Jurkat, Clone E6-1 (cell line): ENCODE measurements around the gene COG7.
"Not testable (repeated sequence)": the region's sequence is repeated elsewhere in the genome, so short reads cannot be mapped to it uniquely, and the experiment has no call there.

Experiments
- DNase-seq: peaks from one replicate; pipeline ENCODE4 v3.0.0-alpha.2; 2011; ENCODE audit warnings: low read depth, low spot score
- H3K4me3 ChIP-seq: 2 replicates; pipeline ENCODE4 v1.5.1; 2011; ENCODE audit warnings: mild to moderate bottlenecking, low read length, control low read depth, moderate library complexity

The COG7 gene

GRCh38 chr16:23371368-23371767 lies 81.6 kb downstream of the COG7 start:
- DNase-seq, result no peak
- no peak overlapping the region for H3K4me3 ChIP-seq

DNA sequence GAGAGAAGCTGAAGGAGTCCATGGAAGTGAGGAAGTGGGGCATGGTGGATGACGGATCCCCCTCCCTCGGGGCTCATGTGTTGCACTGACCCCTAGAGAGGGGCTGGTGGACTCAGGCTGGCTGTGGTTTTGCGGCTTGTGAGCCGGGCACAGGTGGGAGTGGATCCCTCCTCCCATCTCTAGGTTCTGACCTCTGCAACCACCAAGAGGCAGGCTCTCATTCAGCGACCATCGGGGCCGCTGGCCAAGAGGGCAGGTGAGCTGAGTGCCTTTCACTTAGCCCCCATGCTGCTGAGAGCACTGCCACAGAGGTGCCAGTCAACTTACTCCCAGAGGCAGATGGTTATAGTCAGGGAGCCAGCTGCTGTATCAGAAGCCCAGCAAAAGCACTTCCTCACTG lies 83.6 kb downstream of the COG7 start:
- DNase-seq, result no peak
- no peak overlapping the region for H3K4me3 ChIP-seq

GRCh38 chr16:23368469-23368868 lies 84.5 kb downstream of the COG7 start:
- no peak for DNase-seq
- no peak overlapping the region for H3K4me3 ChIP-seq

GRCh38 chr16:23367988-23368387 lies 85.0 kb downstream of the COG7 start:
- H3K4me3 ChIP-seq, result no peak overlapping the region
- DNase-seq, result no peak

- H3K4me3 ChIP-seq, result no peak overlapping the region
- DNase-seq, result no peak
These were observed 85.4 kb downstream of the COG7 start for GRCh38 chr16:23367564-23367963.

DNA sequence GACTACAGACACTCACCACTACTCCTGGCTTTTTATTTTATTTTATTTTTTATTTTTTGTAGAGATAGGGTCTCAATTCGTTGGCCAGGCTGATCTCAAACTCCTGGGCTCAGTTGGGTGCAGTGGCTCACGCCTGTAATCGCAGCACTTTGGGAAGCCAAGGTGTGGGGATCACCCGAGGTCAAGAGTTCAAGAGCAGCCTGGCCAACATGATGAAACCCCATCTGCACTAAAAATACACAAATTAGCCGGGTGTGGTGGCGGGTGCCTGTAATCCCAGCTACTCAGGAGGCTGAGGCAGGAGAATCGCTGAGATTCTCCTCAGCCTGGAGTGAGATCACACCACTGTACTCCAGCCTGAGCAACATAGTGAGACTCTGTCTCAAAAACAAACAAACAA lies 86.6 kb downstream of the COG7 start:
- not testable (repeated sequence) for DNase-seq, H3K4me3 ChIP-seq

DNA sequence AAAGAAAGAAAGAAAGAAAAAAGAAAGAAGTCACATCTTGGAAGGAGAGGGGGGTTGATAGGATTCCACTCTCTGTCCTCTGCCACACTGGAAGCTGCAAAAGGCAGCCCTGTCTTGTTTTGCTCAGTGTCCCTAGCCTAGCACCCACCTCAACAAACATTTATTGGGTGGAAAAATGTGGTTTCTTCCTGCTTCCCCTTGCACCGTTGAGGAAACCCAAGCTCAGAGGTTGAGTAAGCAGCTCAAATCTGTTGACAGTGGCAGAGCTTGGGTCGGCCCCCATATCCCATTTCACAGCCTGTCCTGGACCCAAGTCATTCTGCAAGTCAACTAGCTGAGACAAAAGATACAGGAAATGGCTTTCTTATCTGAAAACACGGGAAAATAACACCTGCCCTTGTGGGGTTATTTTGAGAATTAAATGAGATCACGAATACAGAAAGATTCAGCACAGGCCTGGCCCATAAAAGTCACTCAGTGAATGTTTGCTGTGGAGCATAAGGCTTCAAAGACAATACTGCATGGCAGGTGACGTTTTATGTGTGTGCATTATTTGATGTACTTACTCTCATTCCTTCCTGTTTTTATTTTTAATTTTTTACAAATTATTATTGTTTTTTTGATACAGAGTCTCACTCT lies 87.3 kb downstream of the COG7 start:
- no peak overlapping the region for H3K4me3 ChIP-seq
- peak; percentile 80 for DNase-seq

GRCh38 chr16:23362460-23363317 lies 90.3 kb downstream of the COG7 start:
- H3K4me3 ChIP-seq, result no peak overlapping the region
- no peak for DNase-seq

GRCh38 chr16:23359092-23359760 lies 93.8 kb downstream of the COG7 start:
- no peak overlapping the region for H3K4me3 ChIP-seq
- DNase-seq, result no peak

DNA sequence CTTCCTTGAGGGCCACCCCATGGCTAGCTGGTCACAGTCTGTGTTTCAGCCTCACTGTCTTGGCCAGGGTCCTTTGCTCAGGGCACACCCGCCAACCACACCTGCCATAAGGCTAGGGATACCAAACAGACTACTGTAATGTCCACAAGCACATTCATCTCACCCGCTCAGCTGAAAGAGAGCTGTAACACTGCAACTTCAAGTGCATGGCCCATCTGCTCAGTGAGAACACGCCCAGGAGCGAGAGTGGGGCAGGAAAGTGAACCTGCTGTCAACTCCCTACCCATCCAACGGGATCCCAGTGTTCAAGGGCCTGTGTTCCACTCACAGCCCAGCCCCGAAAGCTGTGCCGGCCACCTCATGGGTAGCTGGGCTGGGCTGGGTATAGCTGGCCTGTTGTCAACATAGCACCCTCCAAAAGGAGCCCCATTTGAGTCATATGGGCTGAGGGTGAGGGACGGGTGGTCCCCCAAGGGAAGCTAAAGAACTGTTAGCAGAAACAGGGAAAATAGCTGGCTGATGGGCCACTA lies 95.2 kb downstream of the COG7 start:
- no peak overlapping the region for H3K4me3 ChIP-seq
- DNase-seq, result no peak

DNA sequence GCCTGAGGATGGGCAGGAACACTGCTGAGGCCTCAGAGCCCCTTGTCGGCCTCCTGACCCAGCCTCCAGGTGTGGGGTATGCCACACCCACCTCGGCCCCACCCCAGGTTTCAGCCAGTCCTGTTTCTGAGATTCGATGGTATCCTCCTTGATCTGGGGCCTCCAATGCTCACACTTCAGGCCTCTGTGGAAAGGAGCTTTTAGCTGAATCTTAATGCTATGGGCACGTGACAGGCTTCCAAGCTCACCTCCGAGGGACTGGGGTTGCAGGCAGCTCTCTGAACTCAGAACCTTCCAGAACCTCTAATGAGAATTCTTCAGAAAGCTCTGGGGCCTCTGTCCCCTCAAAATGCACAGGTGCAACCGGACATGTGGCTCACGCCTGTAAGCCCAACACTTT lies 96.0 kb downstream of the COG7 start:
- no peak for DNase-seq
- no peak overlapping the region for H3K4me3 ChIP-seq

DNA sequence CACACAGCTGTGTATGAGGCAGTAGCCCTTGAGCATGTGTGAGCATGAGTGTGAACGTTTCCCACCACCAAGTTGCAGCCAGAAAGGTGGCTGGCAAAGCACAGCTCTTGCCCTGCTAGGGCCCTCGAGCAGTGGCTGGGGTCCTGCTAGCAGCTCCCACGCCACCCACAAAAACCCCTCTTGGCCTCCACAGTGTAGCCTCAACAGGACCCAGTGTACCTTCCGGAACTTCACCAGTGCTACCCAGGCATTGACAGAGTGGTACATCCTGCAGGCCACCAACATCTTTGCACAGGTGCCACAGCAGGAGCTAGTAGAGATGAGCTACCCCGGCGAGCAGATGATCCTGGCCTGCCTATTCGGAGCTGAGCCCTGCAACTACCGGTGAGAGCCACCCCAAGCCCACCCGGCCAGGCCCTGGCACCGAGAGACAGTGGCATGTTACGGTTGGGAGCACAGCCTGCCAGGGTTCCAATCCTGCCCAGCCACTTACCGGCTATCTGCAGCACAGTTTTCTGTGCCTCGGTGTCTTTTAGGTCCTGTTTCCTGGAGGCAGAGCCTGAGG lies 97.8 kb downstream of the COG7 start:
- no peak overlapping the region for H3K4me3 ChIP-seq
- no peak for DNase-seq

- no peak overlapping the region for H3K4me3 ChIP-seq
- DNase-seq, result no peak
These were observed 98.7 kb downstream of the COG7 start for GRCh38 chr16:23354246-23354645.

DNA sequence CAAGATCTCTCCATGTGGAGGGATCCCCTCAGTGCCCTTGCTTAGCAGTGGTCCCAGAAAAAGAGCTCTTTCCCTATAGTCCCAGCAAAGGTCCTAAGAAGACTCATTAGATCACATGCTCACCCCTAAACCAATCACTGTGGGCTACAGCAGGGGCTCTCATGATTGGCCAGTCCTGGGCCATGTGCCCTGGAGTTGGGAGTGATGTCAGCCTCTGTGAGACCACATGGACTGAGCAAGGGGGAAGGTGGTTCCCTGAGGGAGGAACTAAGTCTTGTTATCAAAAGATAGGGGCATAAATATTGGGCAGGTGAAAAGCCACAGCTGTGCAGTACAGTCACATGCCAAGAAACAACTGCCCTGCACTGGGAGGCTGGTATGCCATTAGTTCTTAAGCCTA lies 99.5 kb downstream of the COG7 start:
- DNase-seq, result no peak
- no peak overlapping the region for H3K4me3 ChIP-seq

GRCh38 chr16:23351360-23351759 lies 101.6 kb downstream of the COG7 start:
- H3K4me3 ChIP-seq, result no peak overlapping the region
- no peak for DNase-seq

DNA sequence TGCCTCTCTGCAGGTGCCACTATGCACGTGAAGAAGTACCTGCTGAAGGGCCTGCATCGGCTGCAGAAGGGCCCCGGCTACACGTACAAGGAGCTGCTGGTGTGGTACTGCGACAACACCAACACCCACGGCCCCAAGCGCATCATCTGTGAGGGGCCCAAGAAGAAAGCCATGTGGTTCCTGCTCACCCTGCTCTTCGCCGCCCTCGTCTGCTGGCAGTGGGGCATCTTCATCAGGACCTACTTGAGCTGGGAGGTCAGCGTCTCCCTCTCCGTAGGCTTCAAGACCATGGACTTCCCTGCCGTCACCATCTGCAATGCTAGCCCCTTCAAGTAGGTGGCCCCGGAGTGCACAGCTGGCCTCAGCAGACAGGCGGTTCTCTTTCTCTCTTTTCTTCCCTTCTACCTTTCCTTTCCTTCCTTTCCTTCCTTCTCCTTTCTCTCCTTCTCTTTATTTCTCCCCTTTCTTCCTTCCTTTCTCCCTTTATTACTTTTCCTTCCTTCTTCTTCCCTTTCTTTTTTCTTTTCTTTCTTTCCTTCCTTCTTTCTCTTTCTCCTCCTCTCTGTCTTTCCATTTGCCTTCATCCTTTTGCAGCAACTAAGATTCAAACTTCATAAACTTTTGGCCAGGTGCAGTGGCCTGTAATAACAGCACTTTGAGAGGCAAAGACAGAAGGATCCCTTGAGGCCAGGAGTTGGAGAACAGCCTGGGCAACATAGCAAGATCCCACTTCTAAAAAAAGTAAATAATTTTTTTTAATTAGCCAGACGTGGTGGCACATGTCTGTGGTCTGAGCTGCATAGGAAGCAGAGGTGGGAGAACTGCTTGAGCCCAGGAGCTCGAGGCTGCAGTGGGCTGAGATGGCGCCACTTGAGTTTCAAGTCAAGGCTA lies 104.2 kb downstream of the COG7 start:
- no peak overlapping the region for H3K4me3 ChIP-seq
- DNase-seq, result no peak

DNA sequence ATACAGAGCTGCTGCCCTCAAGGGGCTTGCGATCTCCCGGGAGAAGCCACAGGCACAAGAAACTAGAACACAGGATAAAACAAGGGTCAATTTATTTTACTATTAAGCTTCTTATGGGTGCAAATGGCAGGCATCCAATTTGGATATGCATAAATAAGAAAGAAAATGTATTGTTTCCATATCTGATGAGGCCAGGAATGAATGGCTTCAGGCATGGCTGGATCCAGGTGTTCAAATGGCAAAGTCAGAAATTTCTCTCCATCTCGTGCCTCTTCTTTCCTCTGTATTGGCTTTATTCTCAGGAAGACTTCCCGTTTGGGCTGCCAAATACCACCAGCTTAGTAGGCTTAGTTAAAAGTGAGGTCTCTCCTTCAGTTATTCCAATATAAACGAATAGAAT lies 107.8 kb downstream of the COG7 start:
- DNase-seq, result no peak
- no peak overlapping the region for H3K4me3 ChIP-seq

DNA sequence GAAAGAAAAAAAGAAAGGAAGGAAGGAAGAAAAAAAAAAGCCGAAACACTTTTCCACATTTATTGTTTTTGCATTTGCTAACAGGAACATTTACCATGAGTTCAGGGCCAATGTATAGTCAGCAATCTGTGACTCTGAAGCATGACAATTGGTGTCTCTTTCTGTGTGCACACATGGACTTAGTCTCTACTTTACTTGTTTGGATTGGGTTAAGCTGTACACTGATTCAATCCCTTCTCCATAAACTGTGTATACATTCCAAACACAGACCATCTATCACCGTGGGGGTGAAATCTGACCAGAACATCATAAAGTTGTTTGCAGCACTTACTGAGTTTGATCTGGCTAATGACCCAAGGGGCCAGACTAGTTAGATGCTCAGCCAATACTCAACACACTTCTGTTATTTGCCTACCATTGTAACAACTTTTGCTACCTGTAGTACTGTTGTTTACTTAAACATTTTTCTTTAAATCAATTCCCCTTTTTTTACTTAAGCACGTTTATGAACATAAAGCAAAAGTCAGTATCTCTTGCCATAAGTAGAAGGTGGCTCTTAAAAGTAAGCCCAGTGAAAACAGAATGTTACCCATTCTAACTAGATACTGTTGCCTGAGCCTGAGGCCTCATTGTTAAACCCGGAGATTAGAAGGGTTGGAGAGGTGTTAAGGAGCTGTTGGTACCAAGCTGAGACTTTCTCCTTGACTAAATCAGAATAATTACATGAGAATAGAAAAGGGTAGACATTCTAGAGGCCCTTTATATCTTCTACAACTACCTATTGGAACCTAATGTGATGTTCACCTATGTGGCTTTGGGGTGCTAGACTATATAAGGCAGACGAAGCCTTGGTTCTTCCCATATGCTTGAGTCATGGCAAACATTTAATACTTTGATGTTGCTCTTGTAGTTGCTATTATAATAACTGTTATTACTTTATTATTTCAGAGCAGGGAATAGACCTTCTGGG lies 109.1 kb downstream of the COG7 start:
- no peak for DNase-seq
- H3K4me3 ChIP-seq, result no peak overlapping the region
